GM12878 (cell line): ENCODE measurements around the gene FSTL1.

Experiments
- ETV6 ChIP-seq, 2 experiments: fragments of 450-650 bp in 1 of 2; IDR thresholded peaks in 1 of 2; conservative IDR thresholded peaks in 1 of 2; 2 replicates each; pipeline ENCODE4 v1.6.1; 2014; ENCODE audit warnings: antibody characterized with exemption in 1 of 2, borderline replicate concordance in 1 of 2, low read depth in 1 of 2, mild to moderate bottlenecking in 1 of 2, moderate library complexity in 1 of 2
- POLR2A ChIP-seq: IDR thresholded peaks from 2 replicates; pipeline ENCODE4 v1.6.1; 2011; ENCODE audit warnings: low read depth, mild to moderate bottlenecking, low read length
- TAF1 ChIP-seq: IDR thresholded peaks from 2 replicates; pipeline ENCODE4 v1.6.1; 2011; ENCODE audit warnings: mild to moderate bottlenecking, low read depth, low read length, borderline replicate concordance
- TF ChIP-seq, protein P1 (sequence below), 3 experiments: IDR thresholded peaks in 2 of 3; conservative IDR thresholded peaks in 1 of 3; 2 replicates each; pipeline ENCODE4 v1.5.1; 2011; ENCODE audit warnings: low read depth in 3 of 3, low read length in 3 of 3, mild to moderate bottlenecking in 3 of 3, control low read depth in 2 of 3, moderate library complexity in 2 of 3, inconsistent platforms in 1 of 3, mixed read lengths in 1 of 3; ENCODE audit not compliant: control insufficient read depth in 2 of 3, insufficient read depth in 1 of 3; ENCODE audit errors: extremely low read depth in 1 of 3

DNA sequence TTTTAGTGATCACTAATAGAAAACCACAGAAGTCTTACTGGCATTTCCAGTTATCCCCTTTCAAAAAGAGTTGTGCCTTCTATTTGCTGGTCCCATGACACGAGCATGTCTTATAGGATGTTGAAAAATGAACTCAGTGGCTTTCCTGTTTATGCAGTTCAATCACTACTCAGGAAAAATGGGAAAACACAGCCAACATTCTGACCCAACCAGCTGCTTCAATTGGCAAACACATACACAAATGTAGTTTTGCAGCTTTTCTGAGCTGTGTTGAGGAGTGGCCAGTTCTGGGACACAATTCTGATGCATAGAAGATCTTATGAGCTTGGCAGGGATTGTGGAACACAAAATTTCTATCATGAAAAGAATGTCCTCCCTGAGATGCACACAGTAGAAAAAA is 40.3 kb downstream of the FSTL1 start:
- no peak for TF ChIP-seq ETV6 (conservative IDR thresholded peaks at IDR 0.05 in 1 of 2, IDR thresholded peaks at IDR 0.05 in 1 of 2; ENCODE audit: borderline replicate concordance in 1 of 2, low read depth in 1 of 2)
- TF ChIP-seq, protein P1, sequence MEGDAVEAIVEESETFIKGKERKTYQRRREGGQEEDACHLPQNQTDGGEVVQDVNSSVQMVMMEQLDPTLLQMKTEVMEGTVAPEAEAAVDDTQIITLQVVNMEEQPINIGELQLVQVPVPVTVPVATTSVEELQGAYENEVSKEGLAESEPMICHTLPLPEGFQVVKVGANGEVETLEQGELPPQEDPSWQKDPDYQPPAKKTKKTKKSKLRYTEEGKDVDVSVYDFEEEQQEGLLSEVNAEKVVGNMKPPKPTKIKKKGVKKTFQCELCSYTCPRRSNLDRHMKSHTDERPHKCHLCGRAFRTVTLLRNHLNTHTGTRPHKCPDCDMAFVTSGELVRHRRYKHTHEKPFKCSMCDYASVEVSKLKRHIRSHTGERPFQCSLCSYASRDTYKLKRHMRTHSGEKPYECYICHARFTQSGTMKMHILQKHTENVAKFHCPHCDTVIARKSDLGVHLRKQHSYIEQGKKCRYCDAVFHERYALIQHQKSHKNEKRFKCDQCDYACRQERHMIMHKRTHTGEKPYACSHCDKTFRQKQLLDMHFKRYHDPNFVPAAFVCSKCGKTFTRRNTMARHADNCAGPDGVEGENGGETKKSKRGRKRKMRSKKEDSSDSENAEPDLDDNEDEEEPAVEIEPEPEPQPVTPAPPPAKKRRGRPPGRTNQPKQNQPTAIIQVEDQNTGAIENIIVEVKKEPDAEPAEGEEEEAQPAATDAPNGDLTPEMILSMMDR (IDR thresholded peaks at IDR 0.05 in 2 of 3, conservative IDR thresholded peaks at IDR 0.05 in 1 of 3; ENCODE audit: control insufficient read depth in 2 of 3, extremely low read depth in 1 of 3, insufficient read depth in 1 of 3, low read depth in 3 of 3, low read length in 3 of 3), result no peak
- no peak for TF ChIP-seq POLR2A
- no peak for TF ChIP-seq TAF1
